Ascending aorta (tissue), 2 donors: ENCODE results near the gene SEMA5B. TPM values are rescaled to one million over a fixed set of nuclear protein-coding genes. Genes with fewer than 3 reads are reported as not detected.

Experiments
- DNase-seq, 2 donors: peaks; one replicate each; pipeline ENCODE4 v3.0.0-alpha.2; 2019; ENCODE audit warnings: low spot score in 2 of 2
- H3K27ac ChIP-seq, 2 donors: fragments of 200-600 bp; sonication (generic); one replicate each; pipeline ENCODE4 v1.5.1; 2016 to 2017; ENCODE audit warnings: mild to moderate bottlenecking in 1 of 2
- H3K27me3 ChIP-seq: fragments of 200-600 bp; sonication (generic); one replicate; pipeline ENCODE4 v1.5.1; 2017
- H3K36me3 ChIP-seq, 2 donors: fragments of 200-600 bp; sonication (generic); one replicate each; pipeline ENCODE4 v1.5.1; 2016
- H3K4me1 ChIP-seq, 2 donors: fragments of 200-600 bp; sonication (generic); one replicate each; pipeline ENCODE4 v1.5.1; 2016 to 2017; ENCODE audit warnings: mild to moderate bottlenecking in 1 of 2
- H3K4me3 ChIP-seq, 2 donors: fragments of 200-600 bp; sonication (generic); one replicate each; pipeline ENCODE4 v1.5.1; 2016 to 2017; ENCODE audit warnings: mild to moderate bottlenecking in 1 of 2
- H3K9me3 ChIP-seq, 2 donors: fragments of 200-600 bp; sonication (generic); one replicate each; pipeline ENCODE4 v1.5.1; 2016
- CTCF ChIP-seq, 3 experiments: fragments of 200-600 bp in 2 of 3; fragments of 450-650 bp in 1 of 3; sonication (generic) in 2 of 3; IDR thresholded peaks; one replicate each; pipeline ENCODE4 v1.5.1; 2016 to 2019; ENCODE audit warnings: antibody characterized with exemption in 3 of 3, mild to moderate bottlenecking in 1 of 3, moderate library complexity in 1 of 3
- intact Hi-C: fragments of 100-400 bp; cut with DNase I; formaldehyde crosslinking; loops from one replicate; pipeline ENCODE4 v1.15.1; 2023
- total RNA-seq: library from RNA; depleted of rRNA; stranded (reverse); fragments of >200 nt; gene quantifications from one replicate; pipeline ENCODE4 v1.1.0, GENCODE V29; 2016

The SEMA5B gene
- total RNA-seq, 1 donor from 2014 or later = 0.85 TPM

GRCh38 chr3:122924056-122924455, 103.5 kb downstream of the SEMA5B start:
- intact Hi-C loops = no loop called here
- peak in 1 of 2 donors; percentile 7 for DNase-seq
- no peak for TF ChIP-seq CTCF (IDR thresholded peaks at IDR 0.05)
- Histone ChIP-seq H3K4me1 (no peaks in the 10 kb centered on the region), H3K9me3 (no peaks in the 10 kb centered on the region), H3K4me3 (no peak overlapping the region), H3K27me3 (no peaks in the 10 kb centered on the region), H3K27ac (no peak overlapping the region), H3K36me3 (no peaks in the 10 kb centered on the region)

GRCh38 chr3:122923611-122924010, 104.0 kb downstream of the SEMA5B start:
- Histone ChIP-seq H3K27ac (no peak overlapping the region), H3K4me3 (no peak overlapping the region), H3K9me3 (no peaks in the 10 kb centered on the region), H3K36me3 (no peaks in the 10 kb centered on the region), H3K27me3 (no peaks in the 10 kb centered on the region), H3K4me1 (no peaks in the 10 kb centered on the region)
- peak in 1 of 2 donors; percentile 13 for DNase-seq
- intact Hi-C loops = no loop called here
- TF ChIP-seq CTCF (IDR thresholded peaks at IDR 0.05) = no peak

- Histone ChIP-seq H3K27ac (no peak overlapping the region), H3K36me3 (no peaks in the 10 kb centered on the region), H3K4me1 (no peaks in the 10 kb centered on the region), H3K4me3 (no peak overlapping the region), H3K27me3 (no peaks in the 10 kb centered on the region), H3K9me3 (no peaks in the 10 kb centered on the region)
- intact Hi-C loops = no loop called here
- TF ChIP-seq CTCF (IDR thresholded peaks at IDR 0.05) = no peak
- DNase-seq = peak in 1 of 2 donors; percentile 58
Observed at GRCh38 chr3:122921791-122922651, 105.5 kb downstream of the SEMA5B start.

GRCh38 chr3:122920986-122921385, 106.6 kb downstream of the SEMA5B start:
- Histone ChIP-seq H3K36me3 (no peaks in the 10 kb centered on the region), H3K4me1 (no peaks in the 10 kb centered on the region), H3K9me3 (no peaks in the 10 kb centered on the region), H3K27ac (no peak overlapping the region), H3K4me3 (no peak overlapping the region), H3K27me3 (no peaks in the 10 kb centered on the region)
- intact Hi-C loops = no loop called here
- peak in 1 of 2 donors; percentile 43 for DNase-seq
- TF ChIP-seq CTCF (IDR thresholded peaks at IDR 0.05) = no peak

- no peaks in the 10 kb centered on the region for H3K36me3 ChIP-seq
- H3K27me3 ChIP-seq = no peaks in the 10 kb centered on the region
- H3K9me3 ChIP-seq = no peaks in the 10 kb centered on the region
- intact Hi-C loops = no loop called here
- no peak for TF ChIP-seq CTCF (IDR thresholded peaks at IDR 0.05)
- no peak overlapping the region for H3K27ac ChIP-seq
- H3K4me1 ChIP-seq = no peaks in the 10 kb centered on the region
- DNase-seq = peak in 1 of 2 donors; percentile 53
- no peak overlapping the region for H3K4me3 ChIP-seq
Observed at GRCh38 chr3:122919291-122919610, 108.3 kb downstream of the SEMA5B start.
